ENCODE measurements around the gene GJC2. TPM values are rescaled to one million over a fixed set of nuclear protein-coding genes. Genes with fewer than 3 reads are reported as not detected.

Gene GJC2
- 1.6 TPM for total RNA-seq
- long read RNA-seq = 0 reads

DNA sequence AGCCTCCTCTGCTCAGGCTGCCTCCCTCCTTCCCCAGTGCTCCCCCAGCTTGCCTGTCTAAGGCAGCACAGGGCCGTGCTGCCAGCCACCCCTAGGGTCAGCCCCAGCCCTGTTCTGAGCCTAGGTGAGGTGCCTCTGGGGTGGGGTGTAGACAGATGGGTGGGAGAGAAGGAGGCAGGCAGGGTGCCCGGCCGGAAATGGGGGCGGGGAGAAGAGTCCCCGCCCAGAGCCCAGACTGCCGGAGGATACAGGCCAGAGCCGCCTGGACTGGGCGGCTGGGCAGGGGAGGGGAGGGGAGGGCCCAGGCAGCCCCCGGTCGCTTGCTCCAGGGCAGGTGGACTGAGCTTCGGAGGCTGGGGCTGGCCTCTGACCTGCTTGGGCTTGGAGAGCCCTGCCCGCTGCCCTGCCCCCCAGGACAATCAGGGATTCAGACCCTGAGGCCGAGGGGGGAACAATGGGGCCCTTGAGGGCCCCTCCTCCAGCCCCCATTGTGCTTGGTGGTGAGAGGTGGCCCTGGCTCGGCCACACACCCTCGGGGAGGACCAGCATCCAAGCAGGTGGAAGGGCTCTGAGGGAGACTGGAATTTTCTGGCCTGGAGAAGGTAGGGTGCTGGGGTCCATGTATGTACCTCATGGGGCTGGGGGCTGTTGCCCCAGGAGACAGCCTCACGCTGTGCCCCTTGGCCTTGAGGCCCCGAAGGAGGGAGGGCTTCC, at the start of gene GJC2:
Gene GJC2, plus strand, starts transcription at position 525 of the 714 bp plus-strand sequence. CDS start 7,829 bp downstream, outside the sequence.
- intact Hi-C loops (cut with DNase I) = loop anchor here (2.0 kb wide), 1 partner anchor 13 kb away; no protein-coding TSS in a partner anchor
- peak; percentile 78 for DNase-seq (ENCODE audit: low spot score)

- peak; percentile 58 for DNase-seq (ENCODE audit: low spot score)
- intact Hi-C loops (cut with DNase I) = loop anchor here (5.0 kb wide), 1 partner anchor 36 kb away; no protein-coding TSS in a partner anchor
Measured at GRCh38 chr1:228100822-228101613, 48.7 kb upstream of the GJC2 start.

- intact Hi-C loops (cut with DNase I) = loop anchor here (5.0 kb wide), 1 partner anchor 36 kb away; no protein-coding TSS in a partner anchor
Measured at GRCh38 chr1:228101614-228101993, 48.1 kb upstream of the GJC2 start.

GRCh38 chr1:228101994-228102790, 47.5 kb upstream of the GJC2 start:
- no peak for DNase-seq (ENCODE audit: low spot score)
- intact Hi-C loops (cut with DNase I) = loop anchor here (5.0 kb wide), 1 partner anchor 35 kb away; no protein-coding TSS in a partner anchor

More at GRCh38 chr1:228101614-228101993, 48.1 kb upstream of the GJC2 start:
- no peak for DNase-seq (ENCODE audit: low spot score)

GRCh38 chr1:228102791-228103620, 46.7 kb upstream of the GJC2 start, which contains the start of gene C1orf35:
Gene C1orf35 (minus strand): TSS chr1:228103325. CDS start chr1:228103227, 98 bp downstream.
- peak; percentile 95 for DNase-seq (ENCODE audit: low spot score)
- intact Hi-C loops (cut with DNase I) = loop anchor here (5.0 kb wide), 1 partner anchor 34 kb away; no protein-coding TSS in a partner anchor

DNA sequence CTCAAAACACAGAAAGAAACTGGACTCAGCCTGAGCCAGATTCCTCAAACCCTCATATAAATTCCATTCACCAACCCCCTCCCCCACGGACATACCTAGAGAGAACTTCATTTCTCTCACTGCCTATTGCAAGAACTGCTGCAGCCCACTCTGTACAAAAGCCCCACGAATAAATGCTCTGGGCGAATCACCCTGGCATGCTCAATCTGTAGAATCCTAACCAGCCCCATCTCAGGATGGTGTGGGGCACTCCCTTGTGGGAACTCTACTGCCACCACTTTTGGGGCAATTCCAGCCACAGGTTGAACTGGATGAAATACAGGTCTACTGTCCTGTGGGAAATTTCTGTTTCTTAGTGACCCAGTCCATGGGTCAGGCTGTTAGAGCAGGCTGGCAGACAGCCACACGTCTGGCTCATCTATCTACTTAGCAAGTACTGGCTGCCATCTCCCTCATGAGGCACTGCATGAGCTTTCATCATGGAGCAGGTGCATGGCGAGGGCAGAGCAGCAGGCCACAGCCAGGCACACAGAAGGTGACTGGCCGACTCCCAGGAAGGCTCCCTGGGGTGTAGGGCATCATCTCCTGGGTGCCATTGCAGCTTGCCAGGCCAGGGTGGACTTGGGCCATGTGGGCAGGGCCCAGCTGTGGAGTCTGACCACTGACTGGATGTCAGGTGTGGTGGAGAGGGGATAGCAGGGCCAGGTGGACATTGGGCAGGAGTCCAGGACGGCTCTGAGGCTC, 45.0 kb upstream of the GJC2 start:
- intact Hi-C loops (cut with DNase I) = loop anchor here (5.0 kb wide), 1 partner anchor 33 kb away; no protein-coding TSS in a partner anchor
- DNase-seq (ENCODE audit: low spot score) = no peak

- DNase-seq (ENCODE audit: low spot score) = no peak
- intact Hi-C loops (cut with DNase I) = no loop called here
Measured at GRCh38 chr1:228105270-228105995, 44.3 kb upstream of the GJC2 start.

GRCh38 chr1:228105996-228106799, 43.5 kb upstream of the GJC2 start:
- DNase-seq (ENCODE audit: low spot score) = no peak
- intact Hi-C loops (cut with DNase I) = no loop called here

GRCh38 chr1:228106800-228107054, 43.0 kb upstream of the GJC2 start:
- intact Hi-C loops (cut with DNase I) = no loop called here
- no peak for DNase-seq (ENCODE audit: low spot score)

DNA sequence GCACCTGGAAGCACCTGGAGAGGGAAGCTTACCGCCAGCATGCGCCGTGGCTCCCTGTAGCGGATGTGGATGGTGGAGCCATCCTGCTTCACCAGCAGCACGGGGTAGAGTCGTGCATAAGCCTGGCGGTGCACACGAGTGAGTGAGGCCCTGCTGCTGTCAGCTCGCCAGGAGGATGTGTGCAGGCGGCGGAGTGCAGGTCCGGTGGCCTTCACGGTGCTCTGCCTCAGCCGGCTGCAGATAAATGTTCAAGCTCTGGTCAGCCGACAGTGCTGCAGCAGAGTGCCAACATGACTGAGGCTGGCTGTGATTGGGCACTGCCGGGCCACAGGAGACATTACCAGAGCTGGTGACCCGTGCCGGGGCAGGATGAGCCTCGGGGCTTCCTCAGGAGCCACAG, 42.1 kb upstream of the GJC2 start:
- DNase-seq (ENCODE audit: low spot score) = no peak
- intact Hi-C loops (cut with DNase I) = loop anchor here (2.0 kb wide), 2 partner anchors 25 to 57 kb away; partner anchors contain the start of genes ARF1 and IBA57

- no peak for DNase-seq (ENCODE audit: low spot score)
- intact Hi-C loops (cut with DNase I) = loop anchor here (2.0 kb wide), 2 partner anchors 25 to 57 kb away; partner anchors contain the start of genes ARF1 and IBA57
Measured at GRCh38 chr1:228108055-228108690, 41.6 kb upstream of the GJC2 start.

- no peak for DNase-seq (ENCODE audit: low spot score)
- intact Hi-C loops (cut with DNase I) = loop anchor here (2.0 kb wide), 2 partner anchors 26 to 56 kb away; partner anchors contain the start of genes ARF1 and IBA57
Measured at GRCh38 chr1:228108742-228109072, 41.0 kb upstream of the GJC2 start.

GRCh38 chr1:228109073-228109961, 40.4 kb upstream of the GJC2 start, which contains the start of gene MRPL55:
Gene MRPL55 (minus strand): TSS chr1:228109299. CDS start chr1:228108260, 1,039 bp downstream.
- DNase-seq (ENCODE audit: low spot score) = peak; percentile 100
- intact Hi-C loops (cut with DNase I) = loop anchor here (2.0 kb wide), 2 partner anchors 27 to 55 kb away; partner anchors contain the start of genes ARF1 and IBA57

GRCh38 chr1:228109962-228110488, 39.7 kb upstream of the GJC2 start:
- intact Hi-C loops (cut with DNase I) = loop anchor here (2.0 kb wide), 2 partner anchors 27 to 55 kb away; partner anchors contain the start of genes ARF1 and IBA57
- DNase-seq (ENCODE audit: low spot score) = no peak

DNA sequence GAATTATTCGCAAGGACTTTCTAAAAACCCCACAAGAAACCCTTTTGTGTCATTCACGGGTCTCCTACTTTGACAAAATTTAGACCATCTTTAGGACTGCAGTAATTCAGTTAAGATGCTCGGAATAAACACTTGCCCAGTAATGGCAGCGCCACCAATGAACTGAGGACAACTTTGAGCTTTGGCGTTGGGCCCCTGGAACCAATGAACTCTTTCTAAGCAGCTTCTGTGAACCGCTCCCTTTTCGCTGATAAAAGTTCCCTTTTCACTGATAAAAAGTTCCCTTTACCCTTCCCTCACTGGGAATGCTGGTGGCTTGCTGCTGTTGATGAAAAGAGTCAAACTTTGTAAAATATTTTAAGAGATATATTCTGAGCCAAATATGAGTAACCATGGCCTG, 39.2 kb upstream of the GJC2 start:
- DNase-seq (ENCODE audit: low spot score) = no peak
- intact Hi-C loops (cut with DNase I) = no loop called here

Data from cardiac septum (tissue), 1 donor.